NCI-H748 treated with DMSO at 0.1 percent for 48 hours (cell line): ENCODE data around the gene DGKZ.
A peak's percentile ranks its signal among the peaks of the same experiment; 100 is the strongest.

Experiments used
- DNase-seq: peaks from one replicate; lab custom pipeline; 2025; lab: John Stamatoyannopoulos, UW

Gene DGKZ

DNA sequence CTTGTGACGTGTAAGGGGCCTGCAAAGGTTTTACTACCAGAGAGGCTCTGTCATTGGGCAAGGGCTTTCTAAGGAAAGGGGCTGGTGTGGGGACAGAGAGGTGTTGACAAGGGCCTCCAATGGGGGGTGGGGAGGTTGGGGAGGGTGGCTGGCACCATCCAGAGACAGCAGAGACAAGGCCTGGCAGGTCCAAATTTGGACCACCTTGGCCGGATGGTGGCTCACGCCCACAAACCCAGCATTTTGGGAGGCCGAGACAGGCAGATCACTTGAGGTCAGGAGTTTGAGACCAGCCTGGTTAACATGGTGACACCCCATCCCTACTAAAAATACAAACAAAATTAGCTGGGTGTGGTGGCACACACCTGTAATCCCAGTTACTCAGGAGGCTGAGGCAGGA is 46.5 kb downstream of the DGKZ start:
- no peak for DNase-seq

DNA sequence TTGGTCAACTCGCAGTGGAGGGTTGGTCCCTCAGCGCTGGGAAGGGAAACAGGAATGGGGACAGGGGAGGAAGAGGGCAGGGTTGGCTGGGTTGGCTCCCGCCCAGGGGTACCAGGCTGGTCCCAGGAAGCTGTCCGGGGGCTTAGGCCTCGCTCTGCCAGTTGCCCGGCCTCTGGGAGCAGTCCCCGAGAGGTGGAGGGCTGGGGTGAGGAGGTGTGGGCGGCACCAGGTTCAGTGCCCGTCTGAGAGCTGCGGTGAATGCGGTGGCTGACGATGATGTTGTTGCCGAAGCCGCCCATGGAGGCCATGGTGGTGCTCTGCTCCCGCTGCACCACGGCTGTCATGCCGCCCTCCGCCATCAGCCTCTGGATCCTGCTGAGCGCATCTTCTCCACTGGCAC is 50.3 kb downstream of the DGKZ start:
- no peak for DNase-seq

DNA sequence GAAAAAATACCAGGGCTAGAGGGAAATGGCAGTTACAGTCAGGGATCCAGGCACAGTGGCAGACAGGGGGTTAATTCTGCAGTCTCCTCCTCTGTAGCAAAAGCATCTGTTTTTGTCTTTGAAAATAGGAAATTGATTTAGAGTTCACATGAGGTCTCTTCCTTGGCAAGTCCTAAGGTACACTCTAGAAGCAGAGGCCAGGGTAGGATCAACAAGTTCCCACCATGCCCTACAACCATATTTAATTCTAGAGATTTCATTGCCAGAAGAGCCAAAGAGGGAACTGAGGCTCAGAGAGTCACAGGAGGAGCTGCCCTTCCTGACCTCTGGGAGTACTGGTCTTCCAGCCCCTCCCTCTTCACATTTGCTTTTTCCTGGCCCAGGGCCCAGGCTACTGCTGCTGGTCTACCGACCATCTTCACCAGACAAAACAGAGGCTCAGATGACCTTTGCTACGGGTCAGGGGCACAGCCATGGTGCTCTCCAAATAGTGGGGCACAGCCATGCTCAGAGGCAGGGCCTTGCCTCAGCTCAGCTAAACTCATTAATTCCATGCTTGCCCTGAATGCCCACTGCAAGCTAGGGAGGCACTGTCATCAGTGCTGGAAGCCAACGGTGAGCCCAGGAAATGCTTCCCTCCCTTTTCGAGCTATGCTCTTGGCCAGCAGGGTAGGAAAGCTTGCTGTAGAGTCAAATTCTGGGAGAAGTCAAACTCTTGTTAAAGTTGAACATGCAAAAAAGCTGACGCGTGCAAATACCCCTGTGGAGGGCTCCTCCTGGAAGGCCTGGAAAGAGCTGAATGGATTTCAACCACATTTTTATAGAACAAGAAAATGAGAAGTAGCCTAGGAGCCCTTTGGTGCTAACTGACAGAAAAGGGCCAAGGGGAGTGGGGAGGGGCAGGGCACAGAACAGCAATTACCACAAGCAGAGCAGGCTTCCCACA is 56.0 kb downstream of the DGKZ start:
- no peak for DNase-seq

DNA sequence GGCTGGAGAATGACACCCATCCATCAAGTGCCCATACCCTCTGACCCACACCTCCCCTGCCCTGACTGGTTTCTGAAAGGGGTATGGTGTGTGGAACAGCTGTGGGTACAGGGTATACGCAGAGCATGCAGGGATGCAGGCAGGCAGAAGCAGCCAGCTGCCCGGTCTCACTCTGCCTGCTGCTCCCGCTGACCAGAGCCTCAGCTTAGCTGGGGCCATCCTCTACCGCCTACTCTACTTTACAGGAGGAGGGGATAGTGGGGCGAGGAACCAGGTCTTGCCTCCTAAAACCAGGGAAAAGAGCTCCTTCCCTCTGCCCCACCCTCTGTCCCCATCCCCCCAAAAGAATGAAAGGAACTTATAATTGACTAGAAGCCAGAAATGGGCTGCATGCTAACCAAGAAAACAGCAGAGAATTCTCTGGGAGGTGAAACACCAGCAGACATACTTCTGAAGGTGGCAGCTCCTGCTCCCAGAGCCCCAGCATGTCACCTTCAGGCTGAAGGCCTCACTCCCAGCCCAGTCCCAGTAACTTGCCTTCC is 57.3 kb downstream of the DGKZ start:
- DNase-seq = no peak

DNA sequence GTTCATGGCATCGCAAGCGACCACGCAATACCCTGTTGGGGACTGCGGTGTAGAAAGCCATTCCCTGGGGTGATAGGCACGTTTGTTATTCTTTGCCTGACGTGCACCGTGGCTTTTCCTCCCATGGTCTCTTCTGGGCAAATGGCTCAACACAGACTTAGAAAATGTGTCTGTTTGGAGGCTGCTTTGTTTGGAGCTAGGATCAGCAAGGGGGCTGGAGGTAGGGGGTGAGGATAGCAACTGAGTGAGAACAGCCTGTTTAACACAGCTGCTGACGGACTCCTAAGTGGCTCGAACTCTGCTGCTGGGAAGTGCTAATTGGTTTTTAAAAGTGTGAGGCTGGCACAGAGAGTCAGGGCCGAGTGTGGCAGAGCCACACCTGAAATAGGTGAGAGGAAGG is 60.4 kb downstream of the DGKZ start:
- no peak for DNase-seq

DNA sequence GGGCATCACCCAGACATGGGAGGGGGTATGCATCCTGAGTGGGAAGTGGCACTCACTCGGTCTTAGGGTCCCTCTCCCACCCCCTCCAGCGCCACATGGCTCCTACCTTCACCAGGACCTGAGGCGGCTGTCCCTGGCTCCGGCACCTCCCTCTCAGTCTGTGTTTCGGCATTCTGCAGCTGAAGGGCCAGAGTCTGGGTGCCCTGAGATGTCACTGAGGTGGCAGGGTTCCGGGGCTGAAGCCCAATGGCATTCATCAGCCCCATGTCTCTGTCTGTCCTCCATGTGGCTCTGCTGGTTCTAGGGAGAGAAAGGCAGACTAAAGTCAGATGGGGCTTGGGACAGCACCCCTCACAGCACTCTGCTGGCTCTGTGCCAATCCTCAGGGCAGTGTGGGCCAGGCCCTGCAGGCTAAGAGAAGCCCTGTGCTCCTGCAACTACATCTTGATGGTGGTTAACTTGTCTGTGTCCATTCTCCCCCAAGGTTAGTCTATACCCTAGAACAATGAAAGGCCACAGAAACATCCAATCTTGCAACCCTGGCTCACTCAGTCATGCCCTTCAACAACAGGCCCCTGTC is 61.2 kb downstream of the DGKZ start:
- no peak for DNase-seq

DNA sequence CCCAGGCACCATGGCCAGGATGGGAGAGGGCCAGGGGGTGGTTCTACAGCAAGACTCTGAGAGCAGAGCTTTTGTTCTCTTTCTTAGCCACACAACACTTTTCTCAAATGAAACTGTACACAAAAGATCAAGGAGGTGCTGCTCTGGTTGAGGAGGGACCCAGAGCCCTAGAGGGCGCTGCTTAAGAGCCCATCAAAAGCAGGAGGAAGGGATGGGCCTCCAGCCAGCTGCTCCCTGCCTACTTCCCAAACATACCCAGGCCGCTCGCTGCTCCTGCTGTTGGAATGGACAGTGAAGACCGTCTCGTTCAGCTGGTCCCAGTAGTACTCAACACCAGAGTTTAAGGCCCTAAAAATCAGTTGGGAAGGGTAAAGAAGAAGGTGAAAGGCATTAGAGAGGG is 62.8 kb downstream of the DGKZ start:
- no peak for DNase-seq

DNA sequence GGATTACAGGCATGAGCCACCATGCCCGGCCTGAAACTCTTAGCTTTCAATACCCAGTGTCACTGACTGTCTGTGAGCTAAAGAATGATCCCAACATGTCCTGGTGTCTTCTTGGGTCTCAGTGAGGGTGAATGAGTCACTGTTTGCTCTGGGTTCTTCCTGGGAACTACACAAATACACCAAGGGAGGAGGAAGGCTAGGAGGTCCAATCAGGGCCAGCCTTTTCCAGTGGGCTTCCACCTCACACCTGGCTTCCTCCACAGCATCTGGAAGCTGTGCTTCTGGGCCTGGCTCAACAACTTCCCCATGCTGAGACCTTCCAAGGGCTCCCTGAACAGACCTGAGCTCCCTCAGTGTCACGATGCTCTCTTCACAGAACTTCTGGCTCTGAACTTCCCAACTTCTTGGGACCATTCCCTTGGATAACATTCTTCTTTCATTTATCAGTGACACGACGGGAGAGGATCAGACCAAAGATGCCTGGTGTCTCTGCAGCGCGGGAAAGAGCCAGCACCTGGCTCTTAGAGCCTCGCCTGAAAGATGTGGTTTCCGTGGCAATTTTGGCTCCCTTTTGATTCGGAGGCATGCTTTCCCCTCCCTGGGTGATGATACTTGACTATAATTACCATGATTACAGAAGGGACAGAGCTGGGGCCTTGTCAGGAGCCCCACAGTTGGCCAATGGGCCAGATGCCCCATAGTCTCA is 66.7 kb downstream of the DGKZ start:
- DNase-seq = no peak

DNA sequence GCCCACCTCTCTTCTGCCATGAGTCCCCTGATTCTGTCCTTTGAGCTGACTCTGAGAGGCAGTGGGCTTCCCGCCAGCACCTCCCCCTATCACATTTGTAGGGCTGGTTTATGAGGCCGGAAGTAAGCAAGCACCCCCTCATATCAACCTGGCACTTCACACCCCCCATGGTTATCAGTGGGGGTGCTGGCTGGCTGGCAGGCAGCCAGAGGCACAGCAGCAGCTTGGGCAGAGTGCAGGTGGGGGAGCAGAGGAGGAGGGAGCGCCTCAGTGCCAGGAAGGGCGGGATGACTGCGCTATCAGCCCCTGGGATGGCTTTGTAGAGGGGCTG is 67.2 kb downstream of the DGKZ start:
- peak; percentile 90 for DNase-seq

DNA sequence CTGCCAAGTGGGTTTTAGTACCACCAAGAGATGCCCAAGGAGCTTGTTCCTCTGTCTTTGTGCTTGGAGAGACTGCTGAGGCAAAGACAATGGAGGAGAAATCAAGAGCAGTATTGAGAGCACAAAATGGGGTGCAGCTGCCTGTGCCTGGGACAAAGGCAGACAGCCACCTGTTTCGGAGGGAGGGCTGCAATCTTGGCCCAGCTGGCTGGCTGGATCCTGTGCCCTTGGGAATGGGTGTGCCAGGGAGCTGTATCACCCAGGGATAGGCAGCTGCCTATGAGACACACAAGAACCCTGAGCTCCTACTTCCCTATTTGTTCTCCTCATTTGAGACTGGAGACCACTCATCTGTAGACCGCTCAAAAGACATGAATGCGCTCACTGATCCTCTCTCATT is 67.6 kb downstream of the DGKZ start:
- DNase-seq = no peak

DNA sequence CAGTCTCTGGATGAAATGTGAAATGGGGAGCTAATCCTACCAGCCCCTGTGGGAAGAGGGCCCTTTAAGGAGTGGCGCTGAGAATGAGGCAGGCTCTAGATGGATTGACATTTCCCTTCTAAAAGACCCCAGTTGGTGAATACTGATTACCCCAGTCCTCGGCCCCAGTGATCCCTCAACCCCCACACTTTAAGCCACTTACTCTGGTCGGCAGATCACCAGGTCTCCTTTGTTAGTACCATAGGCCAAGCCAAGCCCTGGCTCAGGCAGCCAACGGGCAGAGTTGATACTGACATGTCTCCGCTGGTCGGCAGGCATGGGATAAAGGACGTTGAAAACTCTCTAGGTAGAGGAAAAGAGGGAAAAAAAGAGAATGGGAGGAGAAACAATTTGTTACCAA is 70.4 kb downstream of the DGKZ start:
- DNase-seq = no peak

DNA sequence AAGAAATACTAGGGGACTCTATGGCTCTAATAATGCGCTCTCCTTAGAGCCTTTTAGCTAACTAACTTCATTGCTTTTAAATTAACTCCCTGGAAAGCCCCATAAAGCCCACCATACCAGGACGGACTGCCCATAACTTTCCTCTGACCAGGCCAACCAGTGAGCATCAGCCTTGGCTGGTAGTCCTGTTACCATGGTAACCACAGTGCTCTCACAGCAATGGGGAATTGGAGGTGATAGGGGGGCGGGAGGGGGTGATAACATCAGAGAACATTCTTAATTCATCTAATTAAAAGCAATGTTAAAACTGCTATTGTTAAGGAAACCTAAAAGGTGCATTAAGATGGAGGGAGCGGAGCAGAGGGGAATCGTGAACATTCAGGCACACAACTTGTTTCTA is 71.5 kb downstream of the DGKZ start:
- no peak for DNase-seq

DNA sequence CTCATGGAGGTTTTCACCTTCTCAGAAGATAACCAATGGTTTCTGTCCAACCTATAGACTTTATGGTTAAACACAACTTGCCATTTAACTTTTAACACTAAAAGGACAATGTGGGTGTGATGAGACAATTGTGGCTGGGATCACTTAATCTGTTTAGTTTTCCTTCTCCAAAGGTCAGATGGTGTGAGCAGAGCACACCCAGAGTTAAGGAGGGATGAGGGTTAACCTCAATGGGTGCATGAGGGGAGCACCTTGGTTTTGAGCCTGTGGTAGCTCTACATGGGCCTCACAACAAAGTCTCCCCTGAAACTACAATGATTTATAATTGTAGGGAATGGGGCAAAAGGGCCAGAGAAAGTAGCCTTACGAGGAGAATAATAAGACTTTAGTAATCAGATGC is 73.2 kb downstream of the DGKZ start:
- no peak for DNase-seq

DNA sequence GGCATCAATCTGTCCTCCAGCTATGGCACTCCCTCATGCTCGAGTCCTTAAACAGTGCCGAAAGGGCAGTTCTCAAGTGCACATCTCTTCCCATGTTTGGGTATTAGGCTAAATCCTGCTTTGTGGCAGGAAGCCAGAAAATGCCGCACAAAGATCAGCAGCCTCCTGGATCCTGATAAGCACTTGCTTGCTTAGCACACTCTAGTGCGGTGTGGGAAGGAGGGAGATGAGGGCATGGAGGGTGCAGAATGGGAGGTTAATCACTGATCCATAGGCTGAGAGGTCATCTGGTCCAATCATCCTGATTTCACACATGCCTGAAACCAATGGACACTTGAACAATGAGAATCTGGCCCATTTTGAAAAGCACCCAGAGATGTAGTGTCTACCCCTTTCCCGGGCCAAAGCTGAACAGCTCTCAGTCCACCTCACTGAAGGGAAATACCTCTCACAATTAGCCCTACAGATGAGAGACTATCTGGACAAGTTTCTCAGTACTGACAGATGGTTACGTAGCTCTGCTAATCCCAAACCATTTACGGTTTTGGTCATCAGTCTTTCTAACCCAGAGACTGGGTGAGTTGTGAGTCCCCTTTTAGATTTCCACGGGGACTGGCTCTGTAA is 74.1 kb downstream of the DGKZ start:
- DNase-seq = no peak

DNA sequence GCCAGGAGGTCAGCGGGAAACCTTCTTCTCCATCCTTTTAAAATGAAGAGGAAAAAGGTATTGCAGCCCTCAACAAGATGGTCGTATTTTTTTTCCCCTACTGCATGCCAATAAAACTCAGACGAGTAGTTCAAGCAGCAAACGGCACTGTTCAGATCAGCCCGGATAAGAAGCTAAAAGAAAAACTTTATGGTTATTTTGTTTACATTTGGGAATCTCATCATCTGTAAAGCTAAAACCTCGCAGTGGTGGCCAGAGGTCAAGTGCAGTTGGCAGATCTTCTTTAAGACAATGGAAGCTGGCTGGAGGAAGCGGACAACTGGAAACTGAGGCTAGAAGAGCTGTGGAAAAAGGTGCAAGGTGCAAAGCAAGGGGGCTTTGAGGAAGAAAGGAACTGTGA is 75.3 kb downstream of the DGKZ start:
- DNase-seq = no peak

DNA sequence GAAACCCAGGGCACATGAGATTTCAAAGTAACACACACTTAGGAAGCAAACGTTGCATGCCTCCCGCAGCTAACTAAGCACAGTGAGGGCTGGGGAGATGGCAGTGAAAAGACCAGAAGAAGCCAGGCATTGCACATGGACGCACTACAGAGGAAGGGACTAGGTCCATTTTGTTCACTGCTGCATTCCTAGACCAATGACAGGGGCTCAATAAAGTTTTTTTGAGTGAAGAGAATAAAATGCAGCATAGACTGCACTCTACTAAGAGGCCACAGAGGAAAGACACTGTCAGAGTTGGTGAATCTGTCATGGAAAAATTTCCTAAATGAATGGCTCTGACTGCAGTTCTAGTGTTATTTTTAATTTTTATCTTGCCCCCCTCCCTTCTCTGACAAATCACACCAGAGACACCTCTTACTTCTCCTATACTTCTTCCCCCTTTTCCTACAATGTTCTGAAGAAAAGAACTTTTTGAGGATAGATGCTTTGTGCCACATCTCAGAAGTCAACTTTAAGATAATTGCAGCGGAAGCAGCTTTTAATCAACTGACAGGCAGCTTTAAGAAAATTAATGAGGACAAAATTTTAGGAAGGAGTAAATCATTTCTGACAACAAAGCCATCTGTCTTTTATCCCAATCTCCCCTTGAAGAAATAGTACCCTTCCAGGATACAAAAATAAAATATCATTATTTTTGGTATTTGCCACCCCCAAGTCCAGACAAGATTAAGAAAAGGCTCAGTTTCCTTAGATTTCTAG is 79.1 kb downstream of the DGKZ start:
- no peak for DNase-seq

DNA sequence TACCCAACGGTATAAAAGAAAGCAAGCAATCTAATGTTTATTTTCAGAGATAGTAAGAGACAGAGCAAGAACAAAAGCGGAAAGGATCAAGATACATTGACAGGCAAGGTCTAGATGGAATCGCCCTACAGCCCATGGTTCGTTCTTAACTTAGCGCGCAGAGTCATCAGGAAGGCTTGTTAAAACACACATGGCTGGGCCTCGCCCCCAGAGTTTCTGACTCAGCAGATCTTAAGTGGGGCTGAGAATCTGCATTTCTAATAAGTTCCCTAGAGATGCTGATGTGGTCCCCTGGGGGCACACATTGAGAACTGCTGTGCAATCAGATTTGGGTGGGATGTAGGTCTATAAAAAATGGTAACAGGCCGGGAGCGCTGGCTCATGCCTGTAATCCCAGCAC is 80.1 kb downstream of the DGKZ start:
- DNase-seq = no peak

DNA sequence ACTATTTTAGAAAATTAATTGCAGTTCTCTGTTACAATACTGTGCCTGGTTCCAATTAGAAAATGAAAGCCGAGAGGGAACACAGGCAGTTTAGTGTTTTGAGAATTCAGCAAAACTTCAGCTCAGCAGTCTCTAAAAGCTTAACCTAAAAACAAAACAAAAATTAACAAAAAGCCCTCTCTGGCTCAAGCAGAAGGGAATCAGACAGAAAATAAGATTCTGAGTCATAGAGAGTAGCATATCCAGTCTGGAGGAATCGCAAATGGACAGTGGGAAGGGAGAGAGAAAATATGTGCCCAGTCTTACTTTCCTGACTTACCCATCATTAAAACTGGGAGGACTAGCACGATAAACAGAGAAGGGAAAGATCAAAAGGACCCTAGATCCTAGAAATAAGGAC is 82.5 kb downstream of the DGKZ start:
- no peak for DNase-seq
